IMR-90 (cell line): Measurements from ENCODE around the gene MLLT10. TPM values are rescaled to one million over a fixed set of nuclear protein-coding genes. Genes with fewer than 3 reads are reported as not detected.

ENCODE experiments used
- ATAC-seq: fragments of 200-7000 bp; cut with Tn5 transposase; 2 replicates; pipeline ENCODE4 v1.9.1; 2020; ENCODE audit warnings: low read depth, mild to moderate bottlenecking, moderate library complexity
- BruUV-seq: library from RNA; stranded (reverse); fragments of 400-500 nt; replicated peaks from 2 replicates; lab custom pipeline; 2021; lab: Mats Ljungman, UMichigan
- CTCF ChIA-PET: fragments of 300-600 bp; formaldehyde crosslinking; extraction: SDS; loops from one replicate; lab custom pipeline; 2021; ENCODE audit warnings: antibody characterized with exemption; lab: Yijun Ruan, JAX
- POLR2A ChIA-PET: fragments of 300-600 bp; sonication (Branson Sonifier 250); formaldehyde crosslinking; loops from one replicate; lab custom pipeline; 2022; ENCODE audit warnings: antibody characterized with exemption; ENCODE audit not compliant: unreplicated experiment; lab: Charles Lee
- DNase-seq: peaks from one replicate; pipeline ENCODE4 v3.0.0; 2013
- H2AFZ ChIP-seq: replicated peaks from 2 replicates; pipeline ENCODE3; 2013; ENCODE audit warnings: low read length, mild to moderate bottlenecking; ENCODE audit not compliant: poor library complexity
- H2AK5ac ChIP-seq: 2 replicates; pipeline ENCODE4 v1.6.1; 2013; ENCODE audit warnings: low read depth, low read length, inconsistent platforms
- H2AK9ac ChIP-seq: replicated peaks from 2 replicates; pipeline ENCODE3; 2013; ENCODE audit warnings: mild to moderate bottlenecking, low read depth, low read length, moderate library complexity; ENCODE audit not compliant: poor library complexity
- H2BK120ac ChIP-seq: 2 replicates; pipeline ENCODE4 v1.6.1; 2013; ENCODE audit warnings: low read depth, low read length, inconsistent platforms
- H2BK15ac ChIP-seq: 3 replicates; pipeline ENCODE4 v1.6.1; 2013; ENCODE audit warnings: low read depth, low read length, inconsistent platforms
- H2BK20ac ChIP-seq: 2 replicates; pipeline ENCODE4 v1.6.1; 2013; ENCODE audit warnings: low read depth, mild to moderate bottlenecking, inconsistent platforms, low read length, moderate library complexity
- H2BK5ac ChIP-seq: 2 replicates; pipeline ENCODE4 v1.6.1; 2013; ENCODE audit warnings: mild to moderate bottlenecking, low read depth, low read length, inconsistent platforms; ENCODE audit not compliant: poor library complexity, severe bottlenecking
- H3K14ac ChIP-seq: replicated peaks from 2 replicates; pipeline ENCODE4 v1.6.1; 2013; ENCODE audit warnings: low read depth, low read length, inconsistent platforms
- H3K18ac ChIP-seq: 2 replicates; pipeline ENCODE4 v1.6.1; 2013; ENCODE audit warnings: low read depth, low read length, control low read depth
- H3K23ac ChIP-seq: 2 replicates; pipeline ENCODE4 v1.6.1; 2013; ENCODE audit warnings: low read depth, low read length, inconsistent platforms
- H3K27ac ChIP-seq: 2 replicates; pipeline ENCODE4 v1.5.1; 2013; ENCODE audit warnings: mild to moderate bottlenecking, control low read depth, low read length; ENCODE audit not compliant: insufficient read depth
- H3K27me3 ChIP-seq: 2 replicates; pipeline ENCODE4 v1.6.1; 2013; ENCODE audit warnings: low read length; ENCODE audit not compliant: control insufficient read depth, insufficient read depth
- H3K36me3 ChIP-seq: 2 replicates; pipeline ENCODE4 v1.6.1; 2013; ENCODE audit warnings: low read length, mixed read lengths; ENCODE audit not compliant: control insufficient read depth, insufficient read depth
- H3K4ac ChIP-seq: 2 replicates; pipeline ENCODE4 v1.6.1; 2013; ENCODE audit warnings: low read depth, low read length, inconsistent platforms
- H3K4me1 ChIP-seq: 2 replicates; pipeline ENCODE4 v1.6.1; 2013; ENCODE audit warnings: low read length, mixed read lengths; ENCODE audit not compliant: control insufficient read depth, insufficient read depth
- H3K4me2 ChIP-seq: 2 replicates; pipeline ENCODE4 v1.6.1; 2013; ENCODE audit warnings: low read depth, mild to moderate bottlenecking, control low read depth, low read length, moderate library complexity
- H3K4me3 ChIP-seq: 2 replicates; pipeline ENCODE4 v1.5.1; 2013; ENCODE audit warnings: low read depth, mild to moderate bottlenecking, control low read depth, low read length, moderate library complexity; ENCODE audit not compliant: insufficient read depth
- H3K56ac ChIP-seq: 2 replicates; pipeline ENCODE4 v1.6.1; 2013; ENCODE audit warnings: low read length, inconsistent platforms; ENCODE audit not compliant: insufficient read depth; ENCODE audit errors: extremely low read depth
- H3K79me1 ChIP-seq, 2 experiments: 2 replicates each; pipeline ENCODE4 v1.6.1; 2013; ENCODE audit warnings: low read length in 2 of 2, inconsistent platforms in 1 of 2, low read depth in 1 of 2
- H3K9ac ChIP-seq: 2 replicates; pipeline ENCODE4 v1.6.1; 2013; ENCODE audit warnings: low read depth, low read length, control low read depth
- H3K9me1 ChIP-seq: 2 replicates; pipeline ENCODE4 v1.6.1; 2013; ENCODE audit warnings: low read length, inconsistent platforms; ENCODE audit not compliant: insufficient read depth
- H3K9me3 ChIP-seq: 2 replicates; pipeline ENCODE4 v1.6.1; 2013; ENCODE audit warnings: low read length; ENCODE audit not compliant: control insufficient read depth, insufficient read depth
- H4K20me1 ChIP-seq: 2 replicates; pipeline ENCODE4 v1.6.1; 2013; ENCODE audit warnings: low read length, inconsistent platforms; ENCODE audit not compliant: insufficient read depth
- H4K5ac ChIP-seq: 2 replicates; pipeline ENCODE4 v1.6.1; 2013; ENCODE audit warnings: mild to moderate bottlenecking, low read depth, low read length, control low read depth
- H4K8ac ChIP-seq, 2 experiments: 2 replicates each; pipeline ENCODE4 v1.6.1; 2013; ENCODE audit warnings: low read depth in 2 of 2, low read length in 2 of 2, control low read depth in 1 of 2, inconsistent platforms in 1 of 2
- H4K91ac ChIP-seq: 2 replicates; pipeline ENCODE4 v1.6.1; 2013; ENCODE audit warnings: low read depth, low read length, inconsistent platforms; ENCODE audit not compliant: insufficient read depth
- BHLHE40 ChIP-seq: fragments of 150-350 bp; IDR thresholded peaks from 2 replicates; pipeline ENCODE4 v1.6.1; 2016; ENCODE audit warnings: mild to moderate bottlenecking, low read depth, low read length
- ELK1 ChIP-seq: fragments of 150-350 bp; IDR thresholded peaks from 2 replicates; pipeline ENCODE4 v1.6.1; 2016; ENCODE audit warnings: low read depth, mild to moderate bottlenecking, low read length, moderate library complexity, borderline replicate concordance
- MAZ ChIP-seq: IDR thresholded peaks from 2 replicates; pipeline ENCODE4 v1.6.1; 2012; ENCODE audit warnings: low read depth, mild to moderate bottlenecking, low read length, improper control_type of control experiment, moderate library complexity, borderline replicate concordance
- WGBS, 2 experiments: methylation state at CpG; one replicate each; pipeline versions ENCODE4 v1.1.5 to v1.1.7; 2013; ENCODE audit warnings: missing lambda C conversion rate in 2 of 2; ENCODE audit not compliant: insufficient read length in 1 of 2; ENCODE audit errors: extremely low coverage in 2 of 2; 5-methylcytosine and 5-hydroxymethylcytosine counted together
- dilution Hi-C: fragments of 300-500 bp; cut with HindIII; formaldehyde crosslinking; loops from one replicate; pipeline ENCODE4 v1.14.3; 2018; ENCODE audit warnings: low sequenced_read_pairs; ENCODE audit not compliant: unreplicated experiment
- in situ Hi-C: fragments of 300-500 bp; cut with MboI; formaldehyde crosslinking; loops from 3 replicates; pipeline ENCODE4 v1.14.3; 2019; ENCODE audit warnings: low sequenced_read_pairs, inconsistent platforms, mixed read lengths
- intact Hi-C: fragments of 100-400 bp; cut with micrococcal nuclease; formaldehyde crosslinking; loops from 2 replicates; pipeline ENCODE4 v1.10.0; 2022
- polyA plus RNA-seq, 3 experiments: library from polyadenylated mRNA; depleted of rRNA; stranded (reverse); fragments of >200 nt; gene quantifications; 2 replicates each; pipeline ENCODE4 v1.2.3, GENCODE V29; 2012; ENCODE audit warnings: low replicate concordance in 1 of 3
- total RNA-seq: library from RNA; depleted of rRNA; stranded (reverse); fragments of >200 nt; gene quantifications from 2 replicates; pipeline ENCODE4 v1.2.3, GENCODE V29; 2012
- TF ChIP-seq, protein P1 (sequence below): fragments of 150-350 bp; IDR thresholded peaks from 2 replicates; pipeline ENCODE4 v1.6.1; 2017; ENCODE audit warnings: mild to moderate bottlenecking, antibody characterized with exemption, low read length, low read depth
- TF ChIP-seq, protein P2 (sequence below): conservative IDR thresholded peaks from 2 replicates; pipeline ENCODE4 v1.5.1; 2012; ENCODE audit warnings: mild to moderate bottlenecking, low read depth, low read length, improper control_type of control experiment

The MLLT10 gene
- total and polyA plus RNA-seq, 2 of the 4 experiments (the other 2 are of a cell fraction): 22.5 to 29.0 TPM

- POLR2A ChIA-PET: no interaction called here
- no peak overlapping the region for H3K4me3 ChIP-seq
- H2AK9ac ChIP-seq: no peak overlapping the region
- no peak overlapping the region for H3K4ac ChIP-seq
- CTCF ChIA-PET: interaction anchor here (0.5 kb wide), 1 partner anchor 214 kb away, joined by 7 read pairs; no protein-coding TSS in a partner anchor
- no peak for ATAC-seq
- 100% methylated on average over 1 of the region's 18 CpGs; no CpG with 5 or more reads in 1 of the 2 experiments for WGBS, 2 experiments
- H3K9me1 ChIP-seq: no peaks in the 10 kb centered on the region
- no peaks in the 10 kb centered on the region for H3K79me1 ChIP-seq
- no peak overlapping the region for H2BK20ac ChIP-seq
- no peak overlapping the region for H2AFZ ChIP-seq
- no peaks in the 10 kb centered on the region for H3K4me1 ChIP-seq
- no peak overlapping the region for H2BK15ac ChIP-seq
- no TSS peak for BruUV-seq
- TF ChIP-seq ELK1 (no peak), MAZ (no peak), BHLHE40 (no peak)
- TF ChIP-seq, protein P1, sequence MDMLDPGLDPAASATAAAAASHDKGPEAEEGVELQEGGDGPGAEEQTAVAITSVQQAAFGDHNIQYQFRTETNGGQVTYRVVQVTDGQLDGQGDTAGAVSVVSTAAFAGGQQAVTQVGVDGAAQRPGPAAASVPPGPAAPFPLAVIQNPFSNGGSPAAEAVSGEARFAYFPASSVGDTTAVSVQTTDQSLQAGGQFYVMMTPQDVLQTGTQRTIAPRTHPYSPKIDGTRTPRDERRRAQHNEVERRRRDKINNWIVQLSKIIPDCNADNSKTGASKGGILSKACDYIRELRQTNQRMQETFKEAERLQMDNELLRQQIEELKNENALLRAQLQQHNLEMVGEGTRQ: no peak
- TF ChIP-seq, protein P2, sequence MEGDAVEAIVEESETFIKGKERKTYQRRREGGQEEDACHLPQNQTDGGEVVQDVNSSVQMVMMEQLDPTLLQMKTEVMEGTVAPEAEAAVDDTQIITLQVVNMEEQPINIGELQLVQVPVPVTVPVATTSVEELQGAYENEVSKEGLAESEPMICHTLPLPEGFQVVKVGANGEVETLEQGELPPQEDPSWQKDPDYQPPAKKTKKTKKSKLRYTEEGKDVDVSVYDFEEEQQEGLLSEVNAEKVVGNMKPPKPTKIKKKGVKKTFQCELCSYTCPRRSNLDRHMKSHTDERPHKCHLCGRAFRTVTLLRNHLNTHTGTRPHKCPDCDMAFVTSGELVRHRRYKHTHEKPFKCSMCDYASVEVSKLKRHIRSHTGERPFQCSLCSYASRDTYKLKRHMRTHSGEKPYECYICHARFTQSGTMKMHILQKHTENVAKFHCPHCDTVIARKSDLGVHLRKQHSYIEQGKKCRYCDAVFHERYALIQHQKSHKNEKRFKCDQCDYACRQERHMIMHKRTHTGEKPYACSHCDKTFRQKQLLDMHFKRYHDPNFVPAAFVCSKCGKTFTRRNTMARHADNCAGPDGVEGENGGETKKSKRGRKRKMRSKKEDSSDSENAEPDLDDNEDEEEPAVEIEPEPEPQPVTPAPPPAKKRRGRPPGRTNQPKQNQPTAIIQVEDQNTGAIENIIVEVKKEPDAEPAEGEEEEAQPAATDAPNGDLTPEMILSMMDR: no peak
- H4K8ac ChIP-seq: no peak overlapping the region
- peaks cover 1% of the 10 kb centered on the region for H3K36me3 ChIP-seq
- H3K9ac ChIP-seq: no peak overlapping the region
- no peak overlapping the region for H2BK5ac ChIP-seq
- no peak overlapping the region for H3K4me2 ChIP-seq
- H3K14ac ChIP-seq: no peak overlapping the region
- H2BK120ac ChIP-seq: no peak overlapping the region
- H3K27ac ChIP-seq: no peak overlapping the region
- dilution Hi-C loops (no loop called here), intact Hi-C loops (loop anchor here (5.0 kb wide), 1 partner anchor 199 kb away; no protein-coding TSS in a partner anchor), in situ Hi-C loops (no loop called here)
- no peaks in the 10 kb centered on the region for H3K9me3 ChIP-seq
- no peak overlapping the region for H3K18ac ChIP-seq
- no peak overlapping the region for H4K91ac ChIP-seq
- H4K5ac ChIP-seq: no peak overlapping the region
- H3K27me3 ChIP-seq: no peaks in the 10 kb centered on the region
- H2AK5ac ChIP-seq: no peak overlapping the region
- H4K20me1 ChIP-seq: no peaks in the 10 kb centered on the region
- no peak overlapping the region for H3K23ac ChIP-seq
- no peak overlapping the region for H3K56ac ChIP-seq
- DNase-seq: no peak
These were observed 219.7 kb downstream of the MLLT10 start for GRCh38 chr10:21753497-21754270.
